ENCODE results near the gene ARHGEF16.

Gene ARHGEF16

DNA sequence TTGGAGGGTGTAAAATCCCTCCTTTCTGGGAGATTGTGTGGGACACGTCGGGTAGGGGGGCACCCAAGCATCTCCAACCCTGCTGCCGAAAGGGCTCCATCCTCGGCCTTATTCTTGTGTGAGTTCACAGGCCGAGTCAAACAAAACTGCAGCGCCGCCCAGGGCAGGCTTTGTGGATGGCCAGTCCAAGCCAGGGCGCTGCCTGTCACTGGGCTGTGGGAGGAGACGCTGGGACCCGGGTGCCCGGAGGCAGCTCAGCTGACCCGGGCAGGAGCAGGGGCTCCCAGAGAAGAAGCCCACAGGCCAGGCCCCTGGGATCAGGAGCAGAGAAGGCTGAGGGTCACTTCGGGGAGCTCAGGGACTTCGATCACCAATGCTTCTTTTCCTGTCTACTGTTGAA is 31.8 kb upstream of the ARHGEF16 start:
- no peak for DNase-seq (ENCODE audit: low spot score)

GRCh38 chr1:3423245-3423829 is 31.1 kb upstream of the ARHGEF16 start:
- DNase-seq (ENCODE audit: low spot score), result no peak

DNA sequence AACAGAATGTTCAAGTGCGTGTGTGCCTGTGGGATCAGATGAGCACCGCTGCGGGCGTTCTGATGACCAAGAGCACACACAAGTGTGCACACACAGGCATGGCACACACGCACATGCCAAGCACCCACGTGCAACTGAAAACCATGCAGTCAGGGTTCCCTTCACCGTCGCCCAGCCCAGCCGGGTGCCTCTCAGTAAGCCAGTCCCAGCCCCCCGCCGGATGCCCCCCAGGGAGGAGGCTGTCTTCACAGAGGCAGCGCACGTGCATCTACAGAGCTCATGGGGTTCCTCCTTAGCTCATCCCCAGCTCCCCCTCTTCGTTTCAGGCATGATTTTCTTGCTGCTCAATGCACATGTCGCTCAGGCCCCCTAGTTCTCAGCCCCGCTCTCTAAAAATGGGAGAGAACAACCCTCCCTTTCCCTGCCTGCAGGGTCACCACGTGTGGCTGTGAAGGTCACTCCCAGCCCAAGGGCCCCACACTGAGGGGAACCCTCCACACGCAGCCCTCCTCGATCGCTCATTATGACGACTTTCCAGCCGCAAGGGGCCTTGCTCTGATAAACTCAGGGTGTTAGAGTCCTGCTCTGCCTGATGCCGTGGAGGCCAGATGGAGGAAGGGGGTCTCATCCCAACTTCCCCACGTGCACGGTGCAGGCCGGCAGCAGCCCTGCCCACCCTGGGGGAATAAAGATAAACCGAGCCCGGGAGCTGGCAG is 30.4 kb upstream of the ARHGEF16 start:
- no peak for DNase-seq (ENCODE audit: low spot score)

- no peak for DNase-seq (ENCODE audit: low spot score)
Observed at GRCh38 chr1:3425486-3426215, 28.8 kb upstream of the ARHGEF16 start.

GRCh38 chr1:3426956-3427535 is 27.4 kb upstream of the ARHGEF16 start:
- DNase-seq (ENCODE audit: low spot score), result no peak

DNA sequence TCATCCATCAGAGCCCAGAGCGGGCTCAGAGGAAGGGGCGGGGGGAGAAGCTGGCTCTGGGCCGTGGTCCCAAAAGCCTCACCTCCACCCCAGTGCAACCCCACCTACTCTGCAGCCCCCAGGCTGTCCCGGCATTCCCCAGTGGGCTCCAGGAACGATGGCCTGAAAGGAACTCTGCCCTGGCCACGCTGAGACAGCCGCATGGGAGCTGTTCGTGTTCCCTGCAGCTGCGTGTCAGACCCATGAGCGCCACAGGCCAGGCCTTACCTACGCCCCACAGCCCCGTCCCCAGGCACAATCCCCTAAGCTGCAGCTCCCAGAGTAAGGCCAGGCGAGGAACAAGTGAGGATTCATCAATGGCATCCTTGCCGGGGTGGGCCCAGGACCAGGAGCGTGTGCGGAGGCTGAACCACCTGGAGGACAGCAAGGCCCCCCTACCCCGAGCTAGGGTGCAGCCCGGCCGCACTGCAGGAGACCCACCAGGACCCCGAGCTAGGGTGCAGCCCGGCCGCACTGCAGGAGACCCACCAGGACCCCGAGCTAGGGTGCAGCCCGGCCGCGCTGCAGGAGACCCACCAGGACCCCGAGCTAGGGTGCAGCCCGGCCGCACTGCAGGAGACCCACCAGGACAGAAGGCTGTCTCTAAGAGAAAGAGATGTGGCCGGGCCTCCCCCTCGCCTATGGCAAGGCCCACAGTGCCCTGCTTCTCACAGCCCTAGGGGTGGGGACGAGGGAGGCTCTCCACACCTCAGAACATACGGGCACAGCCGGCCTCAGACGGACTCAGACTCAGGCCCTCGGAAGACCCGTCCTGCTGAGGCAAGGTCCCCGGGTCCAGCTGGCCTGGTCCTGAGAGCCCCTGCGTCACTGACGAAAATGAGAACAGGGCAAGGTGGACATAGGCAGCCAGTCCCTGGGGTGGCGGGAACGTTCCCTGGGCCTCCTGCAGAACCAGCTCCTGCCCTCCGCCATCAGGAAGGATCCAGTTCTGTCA is 26.5 kb upstream of the ARHGEF16 start:
- DNase-seq (ENCODE audit: low spot score), result no peak

DNA sequence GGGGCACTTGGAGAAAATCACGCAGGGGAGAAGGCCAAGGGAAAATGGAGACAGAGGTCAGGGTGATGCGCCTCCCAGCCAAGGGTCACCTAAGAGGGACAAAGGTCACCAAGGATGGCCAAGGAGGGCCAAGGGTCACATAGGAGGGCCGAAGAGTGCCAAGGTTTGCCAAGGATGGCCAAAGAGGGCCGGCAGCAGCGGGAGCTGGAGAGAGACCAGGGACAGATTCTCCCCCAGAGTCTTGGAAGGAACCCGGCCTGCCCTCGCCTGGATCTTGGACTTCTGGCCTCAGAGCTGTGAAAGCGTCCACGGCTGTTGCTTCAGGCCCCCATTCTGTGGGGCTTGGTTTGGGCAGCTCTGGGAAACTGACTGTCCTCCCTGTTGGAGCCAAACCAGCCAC is 25.6 kb upstream of the ARHGEF16 start:
- no peak for DNase-seq (ENCODE audit: low spot score)

- DNase-seq (ENCODE audit: low spot score), result no peak
Observed at GRCh38 chr1:3429320-3429719, 25.1 kb upstream of the ARHGEF16 start.

DNA sequence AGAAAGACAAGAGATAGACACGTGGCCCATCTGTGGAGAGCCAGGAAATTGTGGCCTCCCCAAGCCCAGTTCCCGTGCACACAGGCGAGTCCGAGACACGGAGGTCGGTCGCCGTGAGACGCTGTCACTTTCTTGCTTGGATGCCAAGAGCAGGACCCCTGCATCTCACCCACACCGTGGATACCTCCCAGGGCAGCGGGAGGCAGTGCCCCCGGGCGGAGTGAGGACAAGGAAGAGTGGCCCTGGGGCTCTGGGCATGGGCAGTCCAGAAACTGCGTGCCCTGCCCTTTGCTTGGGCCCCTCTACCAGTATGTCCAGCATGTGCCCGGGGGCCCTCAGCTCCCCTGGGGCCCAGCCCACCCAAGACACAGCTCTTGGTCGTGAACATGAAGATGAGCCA is 24.7 kb upstream of the ARHGEF16 start:
- DNase-seq (ENCODE audit: low spot score), result no peak

GRCh38 chr1:3430406-3430805 is 24.1 kb upstream of the ARHGEF16 start:
- no peak for DNase-seq (ENCODE audit: low spot score)

GRCh38 chr1:3430820-3431219 is 23.6 kb upstream of the ARHGEF16 start:
- no peak for DNase-seq (ENCODE audit: low spot score)

GRCh38 chr1:3431266-3431665 is 23.2 kb upstream of the ARHGEF16 start:
- DNase-seq (ENCODE audit: low spot score), result no peak

DNA sequence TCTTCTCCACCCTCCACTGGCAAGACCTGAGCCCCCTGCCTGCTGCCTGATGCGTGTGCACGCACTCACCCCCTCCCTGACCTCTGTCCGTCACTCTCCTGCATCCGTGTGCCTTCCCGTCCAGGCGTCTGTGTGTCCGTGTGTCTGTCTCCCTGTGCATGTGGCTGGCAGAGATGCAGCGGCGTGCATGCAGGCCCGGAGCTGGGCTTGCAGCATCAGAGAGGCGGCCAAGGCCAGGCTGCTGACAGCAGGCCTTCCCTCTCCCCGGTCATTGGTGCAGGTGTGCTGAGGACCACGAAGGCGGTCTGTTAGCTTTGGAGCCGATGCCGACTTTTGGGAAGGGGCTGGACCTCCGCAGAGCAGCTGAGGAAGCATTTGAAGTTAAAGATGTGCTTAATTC is 22.8 kb upstream of the ARHGEF16 start:
- no peak for DNase-seq (ENCODE audit: low spot score)

GRCh38 chr1:3432306-3432705 is 22.2 kb upstream of the ARHGEF16 start:
- no peak for DNase-seq (ENCODE audit: low spot score)

DNA sequence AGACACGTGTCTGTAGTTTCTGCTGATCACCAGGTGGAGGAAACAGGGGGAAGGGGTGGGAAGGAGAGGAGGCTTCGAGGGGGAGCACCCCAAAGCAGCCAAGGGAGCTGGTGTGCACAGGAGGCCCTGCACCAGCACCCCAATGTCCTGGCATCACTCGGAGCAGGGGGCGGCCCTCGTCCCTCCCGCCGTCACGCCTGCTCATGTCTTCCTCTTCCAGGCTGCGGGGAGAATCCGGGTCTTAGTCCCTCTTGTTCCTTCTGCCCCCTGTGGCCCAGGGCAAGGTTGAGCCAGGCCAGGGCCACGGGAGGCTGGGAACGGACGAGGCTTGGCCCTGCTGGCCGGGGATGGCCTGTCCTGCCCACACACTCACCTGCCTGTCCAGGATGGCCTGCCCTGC is 21.4 kb upstream of the ARHGEF16 start:
- DNase-seq (ENCODE audit: low spot score), result no peak

DNA sequence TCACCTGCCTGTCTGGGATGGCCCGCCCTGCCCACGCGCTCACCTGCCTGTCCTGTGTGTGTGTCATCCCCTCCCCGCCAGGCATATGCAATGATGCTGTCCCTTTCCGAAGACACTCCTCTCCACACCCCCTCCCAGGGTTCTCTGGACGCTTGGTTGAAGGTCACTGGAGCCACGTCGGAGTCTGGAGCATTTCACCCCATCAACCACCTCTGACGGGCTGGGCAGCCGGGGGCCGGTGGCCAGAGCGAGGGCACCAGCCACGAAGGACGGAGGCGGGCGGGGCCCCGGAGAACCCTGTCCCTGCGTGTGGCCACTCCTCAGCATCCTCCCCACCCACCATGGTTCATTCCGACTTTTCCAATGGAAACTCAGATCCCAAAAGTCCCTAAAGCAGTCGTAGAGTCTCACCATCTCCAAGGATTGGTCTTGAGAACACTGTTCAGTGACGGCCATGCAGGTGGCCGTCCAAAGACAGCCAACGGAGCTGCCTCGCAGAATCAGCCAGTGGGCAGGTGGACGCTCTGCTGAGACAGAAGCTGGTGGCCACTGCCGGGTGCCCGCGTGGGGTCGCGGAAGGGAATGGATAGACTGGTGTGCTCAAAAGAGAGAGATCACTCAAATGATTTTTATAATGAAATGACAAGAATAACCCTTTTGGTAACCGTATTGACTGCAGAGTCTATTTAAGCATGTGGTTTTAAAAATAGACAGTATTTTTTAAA is 20.7 kb upstream of the ARHGEF16 start:
- DNase-seq (ENCODE audit: low spot score), result no peak

- DNase-seq (ENCODE audit: low spot score), result no peak
Observed at GRCh38 chr1:3434406-3435110, 19.9 kb upstream of the ARHGEF16 start.

DNA sequence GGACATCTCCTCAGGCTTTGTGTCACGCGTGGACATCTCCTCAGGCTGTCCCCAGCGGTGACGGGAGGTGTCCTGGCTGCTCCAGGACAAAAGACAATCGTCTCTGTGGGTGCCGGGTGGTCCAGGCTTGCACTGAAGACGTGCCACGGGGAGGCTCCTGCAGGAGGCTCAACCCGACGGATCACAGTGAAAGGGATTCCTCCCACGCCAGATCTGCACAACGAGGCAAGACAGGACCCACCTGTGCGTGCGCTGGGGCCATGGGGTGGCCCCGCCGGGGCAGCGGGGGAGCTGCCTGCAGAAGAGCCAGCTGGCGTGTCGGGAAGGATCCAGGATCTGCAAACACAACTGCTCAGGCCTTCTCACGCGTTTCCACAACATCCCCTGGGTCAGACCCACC is 18.8 kb upstream of the ARHGEF16 start:
- no peak for DNase-seq (ENCODE audit: low spot score)

- no peak for DNase-seq (ENCODE audit: low spot score)
Observed at GRCh38 chr1:3436451-3436850, 18.0 kb upstream of the ARHGEF16 start.

GRCh38 chr1:3436901-3437300 is 17.6 kb upstream of the ARHGEF16 start:
- DNase-seq (ENCODE audit: low spot score), result no peak

Data from GM03348 (cell line).